MM.1S (cell line): ENCODE measurements around the gene CDON.

ENCODE experiments used
- DNase-seq: peaks from one replicate; pipeline ENCODE4 v3.0.0-alpha.2; 2015
- H2AFZ ChIP-seq: fragments of 300-600 bp; sonication (generic); 2 replicates; pipeline ENCODE4 v1.6.0; 2016; ENCODE audit warnings: antibody characterized with exemption, low read length
- H3F3A ChIP-seq: fragments of 300-600 bp; sonication (generic); 2 replicates; pipeline ENCODE4 v1.6.1; 2016; ENCODE audit warnings: mild to moderate bottlenecking, antibody characterized with exemption, low read length, moderate library complexity, mixed read lengths; ENCODE audit not compliant: insufficient read depth
- H3K27ac ChIP-seq: fragments of 300-600 bp; sonication (generic); 2 replicates; pipeline ENCODE4 v1.5.1; 2016; ENCODE audit warnings: mild to moderate bottlenecking, low read length
- H3K27me3 ChIP-seq: fragments of 300-600 bp; sonication (generic); replicated peaks from 2 replicates; pipeline ENCODE4 v1.6.0; 2016; ENCODE audit warnings: low read length; ENCODE audit not compliant: insufficient read depth
- H3K36me3 ChIP-seq: fragments of 300-600 bp; sonication (generic); replicated peaks from 2 replicates; pipeline ENCODE4 v1.6.1; 2016; ENCODE audit warnings: mild to moderate bottlenecking, low read length, mixed read lengths; ENCODE audit not compliant: insufficient read depth
- H3K4me1 ChIP-seq: fragments of 300-600 bp; sonication (generic); 2 replicates; pipeline ENCODE4 v1.6.1; 2016; ENCODE audit warnings: low read length, mixed read lengths
- H3K4me2 ChIP-seq: fragments of 300-600 bp; sonication (generic); 2 replicates; pipeline ENCODE4 v1.6.0; 2016; ENCODE audit warnings: low read depth, low read length
- H3K4me3 ChIP-seq: fragments of 300-600 bp; sonication (generic); 2 replicates; pipeline ENCODE4 v1.5.1; 2016; ENCODE audit warnings: low read length, mixed read lengths
- H3K79me2 ChIP-seq: fragments of 300-600 bp; sonication (generic); 2 replicates; pipeline ENCODE4 v1.6.1; 2016; ENCODE audit warnings: mixed run types, low read length, mixed read lengths
- H3K9ac ChIP-seq: fragments of 300-600 bp; sonication (generic); 2 replicates; pipeline ENCODE4 v1.6.1; 2016; ENCODE audit warnings: low read length, mixed read lengths
- H3K9me2 ChIP-seq: fragments of 300-600 bp; sonication (generic); replicated peaks from 2 replicates; pipeline ENCODE4 v1.6.1; 2016; ENCODE audit warnings: mild to moderate bottlenecking, low read length, mixed read lengths; ENCODE audit not compliant: insufficient read depth
- H3K9me3 ChIP-seq: fragments of 300-600 bp; sonication (generic); replicated peaks from 2 replicates; pipeline ENCODE4 v1.6.1; 2016; ENCODE audit warnings: mild to moderate bottlenecking, low read length, mixed read lengths; ENCODE audit not compliant: insufficient read depth
- H4K20me1 ChIP-seq: fragments of 300-600 bp; sonication (generic); 2 replicates; pipeline ENCODE4 v1.6.1; 2016; ENCODE audit warnings: mild to moderate bottlenecking, low read length, moderate library complexity, mixed read lengths; ENCODE audit not compliant: insufficient read depth
- EZH2 ChIP-seq: fragments of 300-600 bp; sonication (generic); optimal IDR thresholded peaks from 2 replicates; pipeline ENCODE3; 2017; ENCODE audit warnings: low read depth, mild to moderate bottlenecking, antibody characterized with exemption, low read length, mixed read lengths
- EZH2phosphoT487 ChIP-seq: fragments of 300-600 bp; sonication (generic); IDR thresholded peaks from 2 replicates; pipeline ENCODE4 v1.6.1; 2018; ENCODE audit warnings: antibody characterized with exemption, low read length
- TF ChIP-seq, protein P1 (sequence below): fragments of 300-600 bp; sonication (generic); IDR thresholded peaks from 2 replicates; pipeline ENCODE4 v1.5.1; 2016; ENCODE audit warnings: antibody characterized with exemption, low read length, mixed read lengths

The CDON gene

DNA sequence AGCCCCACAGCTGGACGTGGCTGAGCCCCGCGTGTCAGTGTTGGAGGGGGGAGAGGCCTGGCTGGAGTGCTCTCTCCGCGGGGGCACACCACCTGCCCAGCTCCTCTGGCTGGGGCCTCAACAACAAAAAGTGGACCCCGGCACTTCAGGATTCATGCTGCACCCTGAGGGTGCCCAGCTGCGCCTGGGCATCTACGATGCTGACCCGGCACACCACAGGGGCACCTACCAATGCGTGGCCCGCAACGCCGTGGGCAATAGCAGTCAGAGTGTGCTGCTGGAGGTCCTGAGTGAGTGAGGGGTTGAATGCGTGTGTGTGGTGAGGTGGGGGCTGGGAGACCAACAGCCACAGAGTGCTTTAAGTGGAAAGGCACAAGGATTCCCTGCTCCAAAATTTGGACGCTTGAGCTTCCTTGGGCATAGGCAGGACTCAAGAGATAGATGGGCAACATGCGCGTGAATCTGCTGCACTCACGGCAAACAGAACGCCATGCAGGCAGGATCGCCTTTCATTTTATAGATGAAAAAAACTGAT, 109.2 kb downstream of the CDON start:
- Histone ChIP-seq H4K20me1 (no peaks in the 10 kb centered on the region), H3K27me3 (no peaks in the 10 kb centered on the region), H3K4me1 (no peaks in the 10 kb centered on the region), H3K9me3 (no peaks in the 10 kb centered on the region), H3K4me2 (no peak overlapping the region), H3F3A (no peaks in the 10 kb centered on the region), H3K9me2 (no peaks in the 10 kb centered on the region), H3K9ac (no peak overlapping the region), H3K36me3 (no peaks in the 10 kb centered on the region), H3K79me2 (no peaks in the 10 kb centered on the region), H2AFZ (no peak overlapping the region), H3K27ac (no peak overlapping the region), H3K4me3 (no peak overlapping the region)
- no peak for TF ChIP-seq EZH2phosphoT487
- no peak for TF ChIP-seq EZH2
- TF ChIP-seq, protein P1, sequence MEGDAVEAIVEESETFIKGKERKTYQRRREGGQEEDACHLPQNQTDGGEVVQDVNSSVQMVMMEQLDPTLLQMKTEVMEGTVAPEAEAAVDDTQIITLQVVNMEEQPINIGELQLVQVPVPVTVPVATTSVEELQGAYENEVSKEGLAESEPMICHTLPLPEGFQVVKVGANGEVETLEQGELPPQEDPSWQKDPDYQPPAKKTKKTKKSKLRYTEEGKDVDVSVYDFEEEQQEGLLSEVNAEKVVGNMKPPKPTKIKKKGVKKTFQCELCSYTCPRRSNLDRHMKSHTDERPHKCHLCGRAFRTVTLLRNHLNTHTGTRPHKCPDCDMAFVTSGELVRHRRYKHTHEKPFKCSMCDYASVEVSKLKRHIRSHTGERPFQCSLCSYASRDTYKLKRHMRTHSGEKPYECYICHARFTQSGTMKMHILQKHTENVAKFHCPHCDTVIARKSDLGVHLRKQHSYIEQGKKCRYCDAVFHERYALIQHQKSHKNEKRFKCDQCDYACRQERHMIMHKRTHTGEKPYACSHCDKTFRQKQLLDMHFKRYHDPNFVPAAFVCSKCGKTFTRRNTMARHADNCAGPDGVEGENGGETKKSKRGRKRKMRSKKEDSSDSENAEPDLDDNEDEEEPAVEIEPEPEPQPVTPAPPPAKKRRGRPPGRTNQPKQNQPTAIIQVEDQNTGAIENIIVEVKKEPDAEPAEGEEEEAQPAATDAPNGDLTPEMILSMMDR = no peak
- DNase-seq = no peak

DNA sequence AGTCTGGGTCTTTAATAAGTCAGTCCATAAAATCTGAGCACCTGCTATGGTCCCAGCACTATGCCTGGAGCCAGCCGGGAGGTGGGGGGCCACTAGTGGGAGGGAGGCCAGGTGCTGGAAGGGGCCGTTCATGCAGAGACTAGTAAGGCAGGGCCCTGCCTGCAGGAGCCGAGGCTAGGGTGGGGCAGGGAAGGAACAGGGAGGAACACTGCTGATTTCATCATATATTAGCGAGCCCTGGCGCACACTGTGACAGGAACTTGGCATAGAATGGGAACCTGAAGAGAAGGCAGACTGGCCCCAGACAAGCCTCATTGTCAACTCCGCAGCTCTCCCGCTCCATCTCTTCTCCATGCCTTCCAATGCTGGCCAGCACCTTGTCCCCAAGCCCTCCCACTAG, 109.7 kb downstream of the CDON start:
- Histone ChIP-seq H3K4me3 (no peak overlapping the region), H3K9me2 (no peaks in the 10 kb centered on the region), H3K9ac (no peak overlapping the region), H3K4me2 (no peak overlapping the region), H3K27ac (no peak overlapping the region), H3K9me3 (no peaks in the 10 kb centered on the region), H3K4me1 (no peaks in the 10 kb centered on the region), H3K36me3 (no peaks in the 10 kb centered on the region), H3K27me3 (no peaks in the 10 kb centered on the region), H3K79me2 (no peaks in the 10 kb centered on the region), H2AFZ (no peak overlapping the region), H3F3A (no peaks in the 10 kb centered on the region), H4K20me1 (no peaks in the 10 kb centered on the region)
- no peak for TF ChIP-seq EZH2phosphoT487
- TF ChIP-seq, protein P1 = no peak
- TF ChIP-seq EZH2 = no peak
- no peak for DNase-seq

DNA sequence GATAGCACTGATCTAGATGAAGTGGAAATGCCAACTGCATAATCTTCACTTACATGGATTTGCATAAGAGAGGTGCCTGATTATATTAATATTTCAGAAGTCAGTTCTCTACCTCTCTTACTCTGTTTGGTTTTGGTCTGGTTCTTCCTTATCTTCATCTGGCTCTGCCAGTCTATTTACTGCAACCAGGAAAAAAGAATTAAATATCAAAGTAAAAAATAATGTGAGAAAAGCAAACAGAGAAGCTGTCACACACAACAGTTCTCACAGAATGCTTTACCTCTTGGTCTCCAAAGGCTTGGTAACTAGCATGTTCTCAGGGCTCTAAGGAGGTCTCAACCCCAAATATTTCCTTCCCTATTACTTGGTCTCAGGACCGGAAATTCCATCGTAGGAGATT, 110.1 kb downstream of the CDON start:
- Histone ChIP-seq H3K36me3 (no peaks in the 10 kb centered on the region), H3K27me3 (no peaks in the 10 kb centered on the region), H3K9me2 (no peaks in the 10 kb centered on the region), H3K4me2 (no peak overlapping the region), H3F3A (no peaks in the 10 kb centered on the region), H4K20me1 (no peaks in the 10 kb centered on the region), H3K4me1 (no peaks in the 10 kb centered on the region), H3K9ac (no peak overlapping the region), H3K79me2 (no peaks in the 10 kb centered on the region), H3K9me3 (no peaks in the 10 kb centered on the region), H3K4me3 (no peak overlapping the region), H3K27ac (no peak overlapping the region), H2AFZ (no peak overlapping the region)
- no peak for DNase-seq
- no peak for TF ChIP-seq EZH2
- TF ChIP-seq, protein P1 = no peak
- TF ChIP-seq EZH2phosphoT487 = no peak
